ENCODE results near the gene HOTAIR.

Gene HOTAIR

GRCh38 chr12:53952335-53952694 is 22.4 kb downstream of the HOTAIR start:
- no peak overlapping the region for H3K4me3 ChIP-seq (replicated peaks; ENCODE audit: low read depth, low read length)
- DNase-seq (ENCODE audit: low read depth) = no peak
- TF ChIP-seq, protein P1, sequence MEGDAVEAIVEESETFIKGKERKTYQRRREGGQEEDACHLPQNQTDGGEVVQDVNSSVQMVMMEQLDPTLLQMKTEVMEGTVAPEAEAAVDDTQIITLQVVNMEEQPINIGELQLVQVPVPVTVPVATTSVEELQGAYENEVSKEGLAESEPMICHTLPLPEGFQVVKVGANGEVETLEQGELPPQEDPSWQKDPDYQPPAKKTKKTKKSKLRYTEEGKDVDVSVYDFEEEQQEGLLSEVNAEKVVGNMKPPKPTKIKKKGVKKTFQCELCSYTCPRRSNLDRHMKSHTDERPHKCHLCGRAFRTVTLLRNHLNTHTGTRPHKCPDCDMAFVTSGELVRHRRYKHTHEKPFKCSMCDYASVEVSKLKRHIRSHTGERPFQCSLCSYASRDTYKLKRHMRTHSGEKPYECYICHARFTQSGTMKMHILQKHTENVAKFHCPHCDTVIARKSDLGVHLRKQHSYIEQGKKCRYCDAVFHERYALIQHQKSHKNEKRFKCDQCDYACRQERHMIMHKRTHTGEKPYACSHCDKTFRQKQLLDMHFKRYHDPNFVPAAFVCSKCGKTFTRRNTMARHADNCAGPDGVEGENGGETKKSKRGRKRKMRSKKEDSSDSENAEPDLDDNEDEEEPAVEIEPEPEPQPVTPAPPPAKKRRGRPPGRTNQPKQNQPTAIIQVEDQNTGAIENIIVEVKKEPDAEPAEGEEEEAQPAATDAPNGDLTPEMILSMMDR (IDR thresholded peaks at IDR 0.05; ENCODE audit: low read length, missing control alignments) = no peak

GRCh38 chr12:53951577-53952334 is 23.0 kb downstream of the HOTAIR start:
- DNase-seq (ENCODE audit: low read depth) = no peak
- H3K4me3 ChIP-seq (replicated peaks; ENCODE audit: low read depth, low read length) = no peak overlapping the region
- TF ChIP-seq, protein P1 (IDR thresholded peaks at IDR 0.05; ENCODE audit: low read length, missing control alignments) = no peak

DNA sequence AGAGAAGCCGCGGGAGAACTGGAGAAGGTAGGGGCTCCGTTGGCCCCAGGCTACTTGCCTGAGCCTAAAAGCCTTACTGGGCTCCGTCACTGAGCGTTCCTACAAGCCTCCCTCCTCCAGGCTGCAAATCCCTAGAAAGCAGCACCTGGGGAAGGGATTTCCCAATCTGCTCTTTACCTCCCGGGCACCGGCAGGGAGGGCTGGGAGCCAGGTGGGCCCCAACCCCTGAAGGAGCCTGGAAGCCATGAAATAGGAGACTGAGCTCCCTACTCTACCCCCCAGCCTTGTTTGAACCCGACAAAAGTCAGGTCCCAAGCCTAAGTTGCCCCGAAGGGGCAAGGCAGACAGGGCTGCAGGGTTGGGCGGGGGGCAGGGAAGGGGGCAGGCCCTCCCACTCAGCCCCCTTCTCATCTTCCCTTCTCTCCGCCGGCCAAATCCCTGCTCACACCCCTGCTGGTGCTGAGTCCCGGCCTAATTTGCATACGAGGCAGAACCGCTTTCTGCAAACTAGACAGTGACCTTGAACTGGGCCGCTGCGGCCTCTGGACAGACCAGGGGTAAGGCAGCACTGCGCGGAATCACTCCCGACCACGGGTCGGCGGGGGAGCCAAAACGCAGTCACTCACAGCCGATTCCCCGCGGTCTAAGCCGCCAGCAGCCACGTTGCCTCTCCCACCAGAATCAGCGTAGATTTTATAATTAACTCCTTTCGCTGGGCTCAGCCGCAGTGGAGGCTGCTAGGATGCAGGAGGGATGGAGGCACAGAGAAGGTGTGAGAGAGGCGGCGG is 23.8 kb downstream of the HOTAIR start:
- no peak for DNase-seq (ENCODE audit: low read depth)
- H3K4me3 ChIP-seq (replicated peaks; ENCODE audit: low read depth, low read length) = no peak overlapping the region
- TF ChIP-seq, protein P1 (IDR thresholded peaks at IDR 0.05; ENCODE audit: low read length, missing control alignments) = no peak

- TF ChIP-seq, protein P1 (IDR thresholded peaks at IDR 0.05; ENCODE audit: low read length, missing control alignments) = no peak
- no peak for DNase-seq (ENCODE audit: low read depth)
These were observed 24.3 kb downstream of the HOTAIR start for GRCh38 chr12:53950437-53950773.

DNA sequence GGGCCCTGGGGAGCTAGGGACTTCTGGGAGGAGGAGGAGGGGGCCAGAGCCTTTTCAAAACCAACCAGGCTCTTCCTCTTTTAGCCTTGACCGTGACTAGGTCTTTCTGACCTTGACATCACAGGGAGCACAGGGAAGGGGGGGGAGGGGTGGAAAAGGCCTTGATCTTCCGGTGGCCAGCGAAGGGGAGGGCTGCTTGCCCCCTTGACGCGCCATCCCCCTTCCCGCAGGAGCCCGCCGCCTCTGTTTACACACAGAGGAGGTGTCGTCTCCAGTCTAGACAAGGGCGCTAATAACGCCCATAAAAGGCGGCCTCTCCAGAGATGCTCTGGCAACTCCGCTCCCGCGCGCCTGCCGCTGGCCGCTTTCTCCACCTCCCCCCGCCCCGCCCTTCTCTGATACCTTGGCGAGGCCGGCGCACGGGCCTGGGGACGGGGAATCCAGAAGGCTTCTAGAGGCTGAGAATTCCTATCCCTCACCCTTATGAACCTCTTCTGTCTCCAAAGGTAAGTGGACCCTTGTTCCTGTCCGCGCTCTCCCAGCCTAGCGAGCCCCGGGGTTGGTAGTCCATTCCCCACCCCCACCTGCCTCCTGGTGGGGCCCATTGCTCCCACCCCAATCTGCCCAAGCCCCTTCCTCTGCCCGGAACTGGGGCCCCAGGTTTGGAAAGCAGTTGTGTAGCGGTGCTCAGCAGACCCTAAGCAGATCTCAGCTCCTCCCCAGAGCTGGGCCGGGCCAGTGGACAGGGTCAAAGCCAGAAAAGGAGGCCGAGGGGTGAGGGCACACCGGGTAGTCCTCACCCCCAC is 24.9 kb downstream of the HOTAIR start:
- TF ChIP-seq, protein P1 (IDR thresholded peaks at IDR 0.05; ENCODE audit: low read length, missing control alignments) = no peak

More at GRCh38 chr12:53950437-53950773, 24.3 kb downstream of the HOTAIR start:
- no peak overlapping the region for H3K4me3 ChIP-seq (replicated peaks; ENCODE audit: low read depth, low read length)

GRCh38 chr12:53948650-53949593 is 25.8 kb downstream of the HOTAIR start:
- DNase-seq (ENCODE audit: low read depth) = no peak
- TF ChIP-seq, protein P1 (IDR thresholded peaks at IDR 0.05; ENCODE audit: low read length, missing control alignments) = no peak
- H3K4me3 ChIP-seq (replicated peaks; ENCODE audit: low read depth, low read length) = no peak overlapping the region

More for the DNA sequence above, 24.9 kb downstream of the HOTAIR start:
- DNase-seq (ENCODE audit: low read depth) = no peak
- H3K4me3 ChIP-seq (replicated peaks; ENCODE audit: low read depth, low read length) = no peak overlapping the region

All from fibroblast of pulmonary artery (primary cell).